ENCODE data around the gene IL23R.
A peak's percentile ranks its signal among the peaks of the same experiment; 100 is the strongest.

Gene IL23R

DNA sequence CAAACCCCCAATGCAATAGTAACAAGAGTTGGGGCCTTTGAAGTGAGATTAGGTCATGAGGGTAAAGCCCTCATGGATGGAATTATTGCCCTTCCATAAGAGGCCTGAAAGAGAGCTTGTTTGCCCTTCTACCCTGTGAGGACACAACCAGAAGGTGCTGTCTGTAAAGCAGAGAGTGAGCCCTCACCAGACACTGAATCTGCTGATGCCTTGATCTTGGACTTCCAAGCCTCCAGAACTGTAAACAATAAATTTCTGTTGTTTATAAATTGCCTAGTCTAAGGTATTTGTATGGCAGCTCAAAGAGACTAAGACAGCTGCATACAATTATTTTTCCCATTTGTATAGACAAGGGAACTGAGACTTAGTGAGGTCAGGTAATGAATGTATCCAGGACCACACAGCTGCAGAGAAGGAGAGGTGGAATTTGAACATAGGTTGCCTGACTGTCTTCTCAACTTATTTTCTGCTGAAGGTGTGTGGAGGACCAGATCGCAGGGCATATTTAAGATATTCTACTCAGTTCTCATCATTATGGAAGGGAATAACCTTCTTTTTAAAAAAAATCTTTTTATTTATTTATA, 18.7 kb downstream of the IL23R start:
- TF ChIP-seq, protein P1, sequence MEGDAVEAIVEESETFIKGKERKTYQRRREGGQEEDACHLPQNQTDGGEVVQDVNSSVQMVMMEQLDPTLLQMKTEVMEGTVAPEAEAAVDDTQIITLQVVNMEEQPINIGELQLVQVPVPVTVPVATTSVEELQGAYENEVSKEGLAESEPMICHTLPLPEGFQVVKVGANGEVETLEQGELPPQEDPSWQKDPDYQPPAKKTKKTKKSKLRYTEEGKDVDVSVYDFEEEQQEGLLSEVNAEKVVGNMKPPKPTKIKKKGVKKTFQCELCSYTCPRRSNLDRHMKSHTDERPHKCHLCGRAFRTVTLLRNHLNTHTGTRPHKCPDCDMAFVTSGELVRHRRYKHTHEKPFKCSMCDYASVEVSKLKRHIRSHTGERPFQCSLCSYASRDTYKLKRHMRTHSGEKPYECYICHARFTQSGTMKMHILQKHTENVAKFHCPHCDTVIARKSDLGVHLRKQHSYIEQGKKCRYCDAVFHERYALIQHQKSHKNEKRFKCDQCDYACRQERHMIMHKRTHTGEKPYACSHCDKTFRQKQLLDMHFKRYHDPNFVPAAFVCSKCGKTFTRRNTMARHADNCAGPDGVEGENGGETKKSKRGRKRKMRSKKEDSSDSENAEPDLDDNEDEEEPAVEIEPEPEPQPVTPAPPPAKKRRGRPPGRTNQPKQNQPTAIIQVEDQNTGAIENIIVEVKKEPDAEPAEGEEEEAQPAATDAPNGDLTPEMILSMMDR (conservative IDR thresholded peaks at IDR 0.05): no peak
- no peak overlapping the region for H3K27ac ChIP-seq

DNA sequence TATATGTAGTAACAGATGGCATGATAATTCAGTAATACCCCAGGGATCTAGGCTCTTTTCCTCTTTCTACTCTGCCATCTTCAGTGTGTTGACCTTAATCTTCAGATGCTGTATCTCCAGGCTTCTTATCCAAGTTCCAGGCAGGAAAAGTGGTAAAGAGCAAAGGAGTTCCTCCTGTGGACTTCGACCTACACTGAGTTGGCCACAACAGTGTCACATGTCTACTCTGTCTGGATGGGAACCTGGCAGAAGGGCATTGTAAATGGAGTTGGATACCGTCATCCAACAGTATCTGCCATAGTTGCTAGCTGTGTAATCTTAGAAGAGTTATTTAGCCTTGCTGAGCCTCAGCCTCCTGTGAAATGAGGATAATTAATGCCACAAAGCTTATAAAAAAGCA, 21.9 kb downstream of the IL23R start:
- TF ChIP-seq, protein P1 (conservative IDR thresholded peaks at IDR 0.05): no peak

DNA sequence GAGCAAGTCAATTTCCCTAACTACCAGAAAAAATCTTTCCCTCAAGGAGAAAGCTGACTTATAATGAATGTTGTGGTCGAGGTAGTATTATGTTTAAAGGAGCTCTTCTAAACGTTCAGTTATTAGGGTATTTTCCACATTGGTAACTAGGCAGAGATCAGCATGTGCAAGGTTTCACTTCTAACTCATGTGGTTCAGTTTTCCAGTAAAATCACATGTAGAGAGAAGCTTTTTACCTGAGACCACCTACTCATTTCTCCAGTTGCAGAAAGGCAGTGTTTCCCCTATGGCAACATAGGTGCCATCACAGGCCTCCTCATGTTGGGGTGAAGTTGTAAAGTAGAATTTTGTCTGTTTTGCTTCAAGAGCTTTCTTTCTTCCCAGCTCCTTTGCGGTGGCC, 23.7 kb downstream of the IL23R start:
- TF ChIP-seq, protein P1 (conservative IDR thresholded peaks at IDR 0.05): no peak
- peak overlapping the region; percentile 74 for H3K27ac ChIP-seq

More for the DNA sequence above, 21.9 kb downstream of the IL23R start:
- H3K27ac ChIP-seq: no peak overlapping the region

DNA sequence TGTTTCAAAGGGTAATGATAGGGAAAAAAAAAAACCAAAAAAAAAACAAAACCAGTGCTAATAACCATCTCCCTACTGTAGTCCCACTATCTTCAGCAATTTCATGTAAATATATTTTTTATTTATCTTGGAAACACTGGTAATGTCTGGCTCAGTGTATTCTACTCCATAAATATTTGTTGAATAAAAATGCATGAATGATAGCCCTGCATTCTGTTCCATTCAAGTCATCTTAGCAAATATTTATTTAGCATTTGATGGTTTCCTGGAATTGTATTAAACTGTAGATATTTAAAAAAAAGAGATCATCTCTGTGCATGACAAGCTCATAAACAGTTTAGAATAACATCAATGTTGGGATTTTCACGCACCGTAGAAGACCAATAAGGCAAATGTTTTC, 24.2 kb downstream of the IL23R start:
- H3K27ac ChIP-seq: peak overlapping the region; percentile 74
- TF ChIP-seq, protein P1 (conservative IDR thresholded peaks at IDR 0.05): no peak

DNA sequence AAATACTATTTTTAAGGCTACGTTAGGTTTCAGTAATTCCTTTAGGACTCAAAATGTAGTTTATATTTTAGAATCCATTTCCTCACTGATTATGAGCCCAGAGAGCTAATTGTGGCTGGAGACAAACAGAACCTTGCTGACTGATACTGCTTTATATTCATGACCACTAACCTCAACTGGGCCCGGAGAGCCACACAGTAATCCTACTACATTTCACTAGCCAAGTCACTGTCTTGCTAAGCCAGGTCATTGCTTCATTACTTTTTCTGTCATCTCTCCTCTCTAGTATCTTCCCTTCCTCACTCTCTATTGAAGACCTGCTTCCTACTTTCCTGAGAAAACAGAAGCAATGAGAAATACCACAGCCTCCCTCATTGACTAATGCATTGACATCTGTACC, 24.7 kb downstream of the IL23R start:
- peak overlapping the region; percentile 74 for H3K27ac ChIP-seq
- TF ChIP-seq, protein P1 (conservative IDR thresholded peaks at IDR 0.05): no peak

DNA sequence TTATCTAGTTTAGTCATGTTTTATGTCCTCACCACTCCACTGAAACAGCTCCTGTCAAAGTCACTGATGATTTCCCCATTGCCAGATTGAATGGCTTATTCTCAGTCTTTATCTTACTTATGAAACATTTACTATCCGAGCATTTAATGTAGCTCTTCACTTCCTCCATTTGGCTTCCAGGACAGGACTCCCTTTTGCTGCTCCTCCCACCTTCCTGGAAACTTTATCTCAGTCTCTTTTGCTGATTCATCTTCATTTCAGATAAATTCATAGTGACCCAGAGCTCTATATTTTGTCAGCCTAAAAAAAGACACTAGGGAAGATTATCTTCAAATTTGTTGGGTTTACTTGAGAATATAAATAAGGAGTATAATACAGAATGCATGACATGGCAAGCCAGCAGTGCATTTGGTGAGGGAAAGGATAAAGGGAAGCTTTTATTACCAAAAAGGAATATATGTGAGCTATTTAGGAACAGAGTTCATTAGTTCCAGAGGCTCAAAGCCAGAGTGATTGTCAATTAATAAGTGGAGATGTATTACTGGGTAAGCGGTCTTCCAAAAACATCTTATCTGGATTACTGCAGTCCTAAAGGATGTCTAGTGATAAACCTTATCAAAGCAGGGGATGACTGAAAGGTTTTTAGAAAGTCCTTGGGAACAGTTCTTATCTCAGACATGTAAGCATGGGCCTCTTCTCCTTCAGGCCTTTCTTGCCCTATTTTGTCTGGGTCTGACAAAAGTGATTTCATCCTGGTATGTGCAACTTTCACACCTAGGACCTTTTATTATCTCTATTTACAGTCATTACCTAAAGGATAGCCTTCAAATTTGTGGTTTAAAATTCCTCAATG, 25.6 kb downstream of the IL23R start:
- H3K27ac ChIP-seq: peak overlapping the region; percentile 74
- TF ChIP-seq, protein P1 (conservative IDR thresholded peaks at IDR 0.05): no peak

DNA sequence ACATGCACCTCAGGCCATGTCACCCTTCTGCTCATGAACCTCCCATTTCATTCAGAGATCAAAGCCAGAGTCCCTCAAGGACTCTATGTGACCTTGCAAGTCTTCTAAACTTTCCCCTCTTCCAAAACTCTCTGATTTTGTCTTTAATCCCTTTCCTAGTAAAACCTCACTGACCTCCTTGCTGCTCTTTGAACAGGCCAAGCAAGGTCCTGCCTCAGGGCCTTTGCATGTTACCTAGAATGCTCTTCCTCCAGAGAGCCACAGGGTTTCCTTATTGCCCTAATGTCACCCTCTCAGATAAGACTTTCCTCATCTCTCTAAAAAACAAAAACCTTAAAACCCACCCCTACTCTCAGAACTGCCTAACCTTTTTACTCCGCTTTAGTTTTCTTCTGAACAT, 26.6 kb downstream of the IL23R start:
- TF ChIP-seq, protein P1 (conservative IDR thresholded peaks at IDR 0.05): no peak
- no peak overlapping the region for H3K27ac ChIP-seq
